GM19467 (cell line): Measurements from ENCODE around the gene KPNA3.
"Not testable (repeated sequence)": the region's sequence is repeated elsewhere in the genome, so short reads cannot be mapped to it uniquely, and the experiment has no call there.

Experiments
- ATAC-seq: cut with Tn5 transposase; IDR thresholded peaks from one replicate; pipeline ENCODE4 v1.9.1; 2021; ENCODE audit warnings: mild to moderate bottlenecking, moderate library complexity; ENCODE audit not compliant: unreplicated experiment

KPNA3 gene, protein sequence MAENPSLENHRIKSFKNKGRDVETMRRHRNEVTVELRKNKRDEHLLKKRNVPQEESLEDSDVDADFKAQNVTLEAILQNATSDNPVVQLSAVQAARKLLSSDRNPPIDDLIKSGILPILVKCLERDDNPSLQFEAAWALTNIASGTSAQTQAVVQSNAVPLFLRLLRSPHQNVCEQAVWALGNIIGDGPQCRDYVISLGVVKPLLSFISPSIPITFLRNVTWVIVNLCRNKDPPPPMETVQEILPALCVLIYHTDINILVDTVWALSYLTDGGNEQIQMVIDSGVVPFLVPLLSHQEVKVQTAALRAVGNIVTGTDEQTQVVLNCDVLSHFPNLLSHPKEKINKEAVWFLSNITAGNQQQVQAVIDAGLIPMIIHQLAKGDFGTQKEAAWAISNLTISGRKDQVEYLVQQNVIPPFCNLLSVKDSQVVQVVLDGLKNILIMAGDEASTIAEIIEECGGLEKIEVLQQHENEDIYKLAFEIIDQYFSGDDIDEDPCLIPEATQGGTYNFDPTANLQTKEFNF

DNA sequence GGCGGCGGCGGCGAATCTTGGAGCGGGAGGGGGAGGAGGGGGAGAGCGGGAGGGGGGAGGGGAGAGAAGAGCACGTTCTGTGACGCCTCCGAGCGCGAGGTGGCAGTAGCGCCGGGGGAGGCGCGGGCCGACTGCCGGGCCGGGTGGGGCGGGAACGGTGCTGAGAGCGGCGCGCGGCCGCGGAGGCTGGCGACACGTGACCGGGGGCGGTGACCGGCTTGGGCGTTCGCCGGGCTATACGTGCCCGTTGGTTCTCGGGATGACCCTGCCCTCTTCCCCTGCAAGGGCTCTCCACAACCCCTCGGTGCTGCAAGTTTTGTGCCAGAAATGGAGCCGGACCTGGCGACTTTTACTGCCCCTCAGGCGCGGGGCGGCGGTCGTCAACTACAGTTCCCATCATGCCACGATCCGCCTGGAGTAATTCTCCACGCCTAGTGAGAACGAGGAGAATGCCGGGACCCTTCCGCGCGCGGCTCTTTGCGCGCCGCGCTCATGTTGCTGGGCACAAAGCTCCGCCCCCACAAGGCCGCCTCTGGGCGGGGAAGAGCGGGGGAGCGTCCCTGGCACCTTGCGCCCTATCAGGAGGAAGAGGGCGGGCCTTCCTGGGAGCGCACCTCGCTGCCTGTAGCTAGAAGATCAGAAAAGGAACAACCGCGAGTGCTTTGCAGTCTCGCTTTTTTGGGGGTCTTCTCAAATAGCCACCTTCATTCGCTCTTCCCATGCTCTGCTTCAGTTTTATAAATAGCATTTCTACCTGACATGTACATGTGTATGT, at the start of gene KPNA3:
KPNA3 (minus strand) TSS at position 133 of the 775 bp plus-strand sequence. CDS start 176 bp downstream, outside the sequence.
- peak; percentile 91 for ATAC-seq

DNA sequence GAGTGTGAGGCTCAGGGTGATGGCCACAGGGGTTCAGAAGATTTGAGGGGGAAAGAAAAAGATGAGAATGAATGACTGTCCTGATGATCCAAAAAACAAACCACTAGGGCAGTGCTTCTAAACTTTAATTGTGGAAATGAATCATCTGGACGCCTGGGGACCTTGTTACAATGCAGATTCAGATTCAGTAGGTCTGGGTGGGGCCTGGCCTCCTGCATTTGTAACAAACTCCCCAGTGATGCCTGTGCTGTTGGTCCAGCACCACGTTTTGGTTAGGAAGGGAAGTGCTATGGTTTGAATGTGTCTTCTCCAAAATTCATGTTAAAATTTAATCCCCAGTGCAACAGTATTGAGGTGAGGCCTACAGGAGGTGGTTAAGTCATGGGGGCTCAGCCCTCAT, 49.5 kb upstream of the KPNA3 start:
- no peak for ATAC-seq

DNA sequence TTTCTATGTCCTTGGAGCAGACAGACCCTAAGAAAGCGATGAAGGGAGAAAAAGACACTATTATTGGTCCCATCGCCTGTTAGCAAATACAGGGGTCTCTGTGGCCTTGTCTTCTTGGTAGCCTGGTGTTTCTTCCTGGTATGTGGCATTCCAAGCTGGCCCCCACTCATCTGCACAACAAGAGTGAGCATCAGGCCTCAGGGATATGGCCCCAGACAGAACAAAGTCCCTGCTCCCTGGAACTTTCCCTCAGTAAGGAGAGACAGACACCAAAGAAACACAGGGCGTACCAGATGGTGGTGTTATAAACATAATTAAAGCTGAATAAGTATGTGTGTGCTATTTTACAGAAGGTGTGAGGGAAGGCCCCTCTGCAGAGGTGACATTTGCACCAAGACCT, 48.2 kb upstream of the KPNA3 start:
- no peak for ATAC-seq

DNA sequence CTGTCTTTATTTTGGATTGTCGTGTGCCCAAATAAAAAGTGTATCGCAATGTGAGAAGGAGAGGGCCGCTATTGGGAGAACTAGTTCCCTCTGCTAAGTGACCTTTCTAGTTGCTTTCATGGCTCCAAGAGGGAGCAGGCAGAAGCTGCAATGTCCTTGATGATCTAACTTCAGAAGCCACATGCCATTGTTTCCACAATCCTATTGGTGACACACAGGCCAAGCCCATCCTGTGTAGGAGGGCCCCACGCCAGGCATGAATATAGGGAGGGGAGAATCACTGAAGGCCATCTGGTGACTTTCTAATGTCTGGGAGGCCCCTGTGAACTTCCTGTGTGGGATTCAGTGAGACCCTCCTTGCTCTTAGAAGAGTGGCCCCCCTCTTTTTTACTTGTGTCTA, 47.8 kb upstream of the KPNA3 start:
- ATAC-seq = no peak

DNA sequence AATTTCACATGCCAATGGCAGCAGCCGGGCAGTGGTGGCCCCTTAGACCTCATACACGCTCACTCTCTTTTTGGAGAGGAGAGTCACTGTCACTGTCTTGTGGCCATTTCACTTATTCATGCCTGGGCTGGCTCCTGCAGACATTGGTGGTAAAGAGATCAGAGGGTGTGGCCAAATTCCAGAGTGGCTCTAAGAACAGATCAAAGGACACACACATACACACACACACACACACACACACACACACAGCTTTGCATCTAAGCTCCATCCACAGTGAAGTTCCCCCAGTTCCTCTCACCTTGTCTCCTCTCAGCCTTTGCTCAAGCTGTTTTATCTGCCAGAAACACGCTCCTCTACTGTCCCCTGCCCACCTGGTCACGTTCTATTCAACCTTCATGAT, 46.5 kb upstream of the KPNA3 start:
- no peak for ATAC-seq

DNA sequence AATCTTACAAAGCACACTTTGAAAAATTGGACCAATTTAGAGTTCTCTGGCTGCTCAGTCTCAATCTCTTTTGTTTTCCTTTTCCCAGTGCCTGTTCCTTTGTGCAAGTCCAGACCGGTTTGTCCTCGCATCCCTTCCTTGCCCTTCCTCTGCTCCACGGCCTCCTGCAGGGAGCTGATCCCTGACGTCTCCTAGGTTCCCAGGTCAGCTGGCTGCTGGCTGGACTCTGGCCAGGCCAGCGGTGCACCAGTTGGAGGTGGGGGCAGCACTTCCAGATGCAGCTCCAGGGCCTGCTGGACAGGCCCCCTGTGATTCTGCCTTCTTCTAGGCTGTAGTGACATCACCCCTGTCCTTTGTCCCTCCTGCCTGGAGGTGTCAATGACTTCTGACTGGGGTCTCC, 44.0 kb upstream of the KPNA3 start:
- ATAC-seq = no peak

DNA sequence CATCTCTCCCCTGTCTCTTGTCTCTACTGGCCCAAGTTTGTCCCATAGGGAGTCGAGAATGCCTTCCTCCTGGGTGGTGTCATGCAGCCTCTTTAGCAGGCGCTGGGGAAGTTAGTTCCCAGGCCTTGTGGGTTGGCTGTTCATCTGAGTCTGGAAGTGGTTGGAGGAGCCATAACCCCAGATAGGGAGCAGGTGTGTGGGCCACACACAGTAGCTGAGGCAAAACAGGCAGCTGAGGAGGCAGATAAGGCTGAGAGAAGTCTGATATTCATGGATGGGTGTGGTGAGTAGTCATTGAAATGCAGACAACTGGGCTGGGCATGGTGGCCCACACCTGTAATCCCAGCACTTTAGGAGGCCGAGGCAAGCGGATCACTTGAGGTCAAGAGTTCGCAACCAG, 40.9 kb upstream of the KPNA3 start:
- ATAC-seq = no peak

DNA sequence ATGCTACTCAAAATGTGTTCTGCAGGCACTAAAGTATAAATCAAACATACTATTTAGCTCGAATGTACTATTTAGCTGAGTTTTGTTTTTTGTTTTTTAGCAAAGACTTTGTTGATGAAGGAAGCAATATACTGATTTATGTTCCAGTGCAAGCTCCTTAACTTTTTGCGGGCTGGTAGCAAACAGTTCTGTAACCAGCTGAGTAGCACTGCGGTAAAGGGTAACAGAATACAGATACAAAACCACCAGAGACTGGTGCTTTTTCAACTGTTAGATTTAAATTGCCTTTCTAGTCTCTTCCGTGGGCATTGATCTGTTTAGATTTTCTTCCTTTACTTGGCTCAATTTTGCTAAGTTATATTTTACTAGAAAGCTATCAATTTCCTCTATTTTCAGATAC, 39.0 kb upstream of the KPNA3 start:
- ATAC-seq = no peak

DNA sequence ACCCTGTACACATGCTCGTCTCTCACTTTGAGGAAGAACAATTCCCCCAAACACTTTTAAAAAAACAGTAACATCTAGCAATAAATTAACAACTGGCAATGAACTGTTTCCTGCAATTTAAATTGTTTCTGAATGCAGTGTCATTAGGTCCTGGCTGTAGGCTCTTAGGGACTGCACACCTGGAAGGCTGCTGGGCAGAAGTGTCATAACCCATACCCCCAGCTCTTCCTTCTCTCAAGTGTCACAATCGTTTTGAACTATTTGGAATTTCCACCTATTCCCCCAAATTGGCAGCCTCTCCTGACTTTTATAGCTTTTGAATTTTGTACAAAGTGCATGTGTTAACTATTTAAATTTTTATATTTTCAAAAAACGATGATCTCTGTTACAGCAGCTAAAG, 38.2 kb upstream of the KPNA3 start:
- ATAC-seq = no peak

DNA sequence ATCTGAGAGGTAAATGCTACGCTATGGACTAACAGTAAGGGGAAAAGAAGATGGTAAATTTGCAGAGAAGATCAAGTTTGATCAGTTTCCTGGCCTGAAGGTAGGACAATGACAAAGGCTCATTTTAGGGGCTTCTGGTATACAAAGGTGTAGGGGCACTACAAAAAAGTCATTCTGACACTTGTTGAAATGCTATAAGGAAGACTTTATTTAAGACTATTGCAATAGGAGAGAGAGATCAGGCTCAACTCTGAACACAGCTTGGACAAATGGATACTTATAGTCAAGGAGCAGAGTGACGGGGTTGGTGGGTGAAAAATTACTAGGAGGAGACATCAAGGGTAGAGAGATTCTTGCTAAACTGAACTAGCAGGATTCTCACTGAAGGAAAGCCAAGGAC, 37.2 kb upstream of the KPNA3 start:
- no peak for ATAC-seq

DNA sequence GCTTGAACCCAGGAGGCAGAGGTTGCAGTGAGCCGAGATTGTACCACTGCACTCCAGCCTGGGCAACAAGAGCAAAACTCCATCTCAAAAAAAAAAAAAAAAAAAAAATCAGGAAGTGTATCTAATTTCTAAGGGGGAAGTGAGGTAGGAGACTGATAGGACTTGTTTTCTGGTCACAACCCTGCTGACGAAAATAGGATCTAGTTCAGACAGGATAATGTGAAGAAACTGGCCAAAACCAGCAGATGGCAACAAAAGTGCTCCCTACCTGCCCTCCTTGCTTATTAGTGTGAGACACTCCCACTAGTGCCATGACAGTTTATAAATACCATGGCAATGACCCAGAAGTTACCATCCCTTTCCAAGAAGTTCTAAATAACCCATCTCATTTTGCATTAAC, 36.0 kb upstream of the KPNA3 start:
- no peak for ATAC-seq

DNA sequence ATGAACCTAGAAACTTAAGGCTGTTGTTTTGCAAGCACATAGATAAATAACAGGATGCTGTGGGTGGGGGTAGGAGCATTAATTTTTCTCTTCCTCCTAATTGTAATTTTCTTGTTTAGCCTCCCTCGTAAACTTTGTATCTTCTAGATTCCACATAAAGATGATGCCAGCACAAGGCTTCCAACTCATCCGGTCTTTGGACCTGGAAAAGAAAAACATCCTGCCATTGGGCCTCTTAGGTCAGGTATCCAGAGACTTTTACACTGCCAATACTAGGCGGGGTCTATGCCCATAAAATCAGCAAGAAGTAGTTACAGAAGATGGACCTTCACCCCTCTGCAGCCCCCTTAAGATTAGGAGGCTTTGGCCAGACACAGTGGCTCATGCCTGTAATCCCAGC, 35.4 kb upstream of the KPNA3 start:
- no peak for ATAC-seq

DNA sequence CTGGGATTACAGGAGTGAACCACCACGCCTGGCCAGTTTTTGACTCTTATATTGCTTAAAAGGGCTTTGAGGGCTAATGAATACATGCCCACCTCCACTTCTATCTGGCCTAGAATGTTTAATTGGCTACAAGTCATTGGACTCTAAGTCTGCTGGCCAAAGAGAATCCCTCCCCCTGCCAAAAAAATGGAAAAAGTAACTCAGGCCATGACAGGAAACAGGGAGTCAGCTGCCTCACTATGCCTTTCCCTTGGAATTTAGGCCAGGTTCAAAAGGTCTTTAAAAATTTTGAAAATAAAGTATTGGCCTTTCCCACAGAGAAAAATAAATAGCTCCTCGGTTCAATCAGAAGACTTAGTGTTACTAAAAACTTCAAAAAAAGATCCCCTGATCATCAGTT, 34.9 kb upstream of the KPNA3 start:
- ATAC-seq = no peak

DNA sequence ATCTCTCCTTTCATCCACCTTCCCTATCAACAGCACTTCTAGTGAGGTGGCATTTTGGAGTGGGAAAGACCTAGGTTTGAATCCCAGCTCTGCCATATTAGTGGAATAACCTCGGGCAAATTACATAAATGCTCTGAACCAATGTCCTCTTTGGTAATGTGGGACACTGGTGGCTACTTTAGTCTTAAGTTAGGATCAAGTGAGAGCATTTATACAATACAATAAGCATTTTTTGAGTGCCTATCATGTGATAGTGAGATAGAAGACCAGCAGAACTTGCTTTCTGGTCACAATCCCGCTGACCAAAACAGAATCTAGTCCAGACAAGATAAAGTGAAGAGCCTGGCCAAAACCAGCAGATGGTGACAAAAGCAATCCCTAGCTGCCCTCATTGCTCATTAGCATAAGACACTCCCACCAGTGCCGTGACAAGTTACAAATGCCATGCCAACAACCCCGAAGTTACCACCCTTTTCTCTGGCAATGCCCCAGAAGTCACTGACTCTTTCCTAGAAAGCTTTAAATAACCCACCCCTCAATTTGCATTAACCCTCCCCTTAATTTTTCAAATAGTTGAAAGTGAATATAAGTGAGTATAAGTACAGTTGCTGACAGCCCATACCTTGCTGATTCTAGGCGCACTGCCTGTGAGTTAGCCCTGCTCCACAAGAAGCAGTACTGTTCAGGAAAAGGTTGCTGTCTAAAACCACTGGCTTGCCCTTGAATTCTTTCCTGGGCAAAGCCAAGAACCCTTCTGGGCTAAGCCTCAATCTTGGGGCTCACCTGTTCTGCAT, 28.9 kb upstream of the KPNA3 start:
- ATAC-seq = no peak

DNA sequence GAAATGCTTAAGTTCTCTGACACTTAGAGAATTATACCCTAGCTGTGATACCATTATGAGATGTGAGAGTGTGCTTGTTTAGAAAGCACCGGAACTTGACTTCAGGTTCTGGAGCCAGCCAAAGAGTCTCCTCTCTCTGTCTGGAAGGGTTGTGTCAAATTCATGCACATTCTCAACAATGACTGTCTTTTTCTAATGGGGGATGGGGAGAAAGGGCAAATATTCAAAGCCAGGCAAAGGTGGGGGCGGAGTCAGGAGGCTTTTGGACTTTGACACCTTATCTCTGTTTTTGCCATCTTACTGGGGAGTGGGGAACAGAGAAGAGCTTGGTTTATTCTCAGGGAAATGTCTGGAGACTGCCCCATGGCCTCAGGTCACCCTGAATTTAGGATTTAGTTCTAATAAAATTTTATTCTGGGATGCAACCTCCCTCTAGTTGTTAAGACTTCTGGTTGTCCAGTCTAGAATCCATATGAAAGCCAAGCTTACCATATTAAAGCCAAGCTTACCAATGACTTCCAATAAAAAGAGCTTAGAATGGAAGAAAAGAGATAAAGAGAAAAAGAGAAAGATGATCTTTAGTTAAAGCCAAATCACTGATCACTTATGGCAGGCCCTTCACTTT, 28.2 kb upstream of the KPNA3 start:
- no peak for ATAC-seq

DNA sequence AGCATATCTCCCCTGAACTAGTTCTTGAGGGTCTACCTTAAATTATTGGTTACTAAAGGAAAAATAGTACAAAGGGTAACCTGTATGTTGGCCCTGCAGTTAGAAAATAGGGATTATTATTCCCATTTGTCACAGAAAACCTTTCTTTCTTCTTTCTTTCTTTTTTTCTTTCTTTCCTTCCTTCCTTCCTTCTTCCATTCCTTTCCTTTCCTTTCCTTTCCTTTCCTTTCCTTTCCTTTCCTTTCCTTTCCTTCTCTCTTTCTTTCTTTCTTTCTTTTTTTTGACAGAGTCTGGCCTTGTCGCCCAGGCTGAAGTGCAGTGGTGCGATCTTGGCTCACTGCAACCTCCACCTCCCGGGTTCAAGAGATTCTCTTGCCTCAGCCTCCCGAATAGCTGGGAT, 23.6 kb upstream of the KPNA3 start:
- not testable (repeated sequence) for ATAC-seq

DNA sequence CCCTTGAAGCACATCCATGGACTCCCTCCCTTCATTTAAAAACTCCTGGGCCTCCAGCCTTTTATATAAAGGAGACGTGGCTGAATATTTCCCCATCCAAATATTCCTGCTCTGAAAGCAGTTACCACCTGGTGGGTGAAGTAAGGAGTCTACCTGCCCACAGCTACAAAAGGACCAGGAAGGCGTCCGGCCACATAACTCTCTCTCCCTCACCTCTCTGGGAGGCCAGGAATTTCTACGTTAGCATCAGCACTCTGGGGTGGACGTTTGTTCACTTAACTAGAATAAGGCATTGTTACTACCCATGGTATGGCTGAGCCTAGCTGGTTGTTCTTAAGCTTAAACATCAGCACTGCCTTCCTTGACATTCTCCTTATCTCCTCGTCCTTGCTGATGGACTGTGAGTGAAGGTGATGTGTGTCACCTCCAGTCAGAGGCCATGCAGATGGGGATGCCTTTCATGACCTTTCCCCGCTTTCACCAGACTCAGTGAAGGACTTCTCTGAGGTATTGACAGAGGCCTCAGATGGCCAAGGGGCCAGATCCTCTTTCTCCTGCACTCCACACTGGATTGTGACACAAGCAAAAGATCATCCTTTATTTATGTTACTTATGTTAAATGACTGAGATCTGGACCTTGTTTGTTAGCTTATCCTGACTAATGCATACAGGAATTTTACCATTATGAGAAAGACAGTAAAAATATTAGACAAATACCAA, 22.2 kb upstream of the KPNA3 start:
- ATAC-seq = no peak

DNA sequence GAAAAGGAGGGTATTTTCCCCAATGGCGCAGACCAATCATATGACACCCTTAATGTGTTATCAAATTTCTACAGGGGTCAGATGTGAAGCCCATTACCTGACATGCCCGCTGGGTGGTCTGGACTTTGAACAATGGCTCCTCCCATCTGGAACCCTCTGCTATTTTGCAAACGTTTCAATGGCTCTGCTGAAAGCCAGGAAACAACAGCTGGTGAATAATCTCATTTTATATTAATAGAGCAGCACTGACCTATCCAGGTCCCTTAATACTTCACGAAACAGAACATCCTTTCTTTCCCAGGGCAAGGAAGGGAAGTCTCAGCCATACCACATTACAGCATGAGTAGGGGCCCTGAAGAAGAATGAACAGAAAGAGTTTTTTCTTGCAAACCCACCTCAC, 20.3 kb upstream of the KPNA3 start:
- ATAC-seq = no peak

DNA sequence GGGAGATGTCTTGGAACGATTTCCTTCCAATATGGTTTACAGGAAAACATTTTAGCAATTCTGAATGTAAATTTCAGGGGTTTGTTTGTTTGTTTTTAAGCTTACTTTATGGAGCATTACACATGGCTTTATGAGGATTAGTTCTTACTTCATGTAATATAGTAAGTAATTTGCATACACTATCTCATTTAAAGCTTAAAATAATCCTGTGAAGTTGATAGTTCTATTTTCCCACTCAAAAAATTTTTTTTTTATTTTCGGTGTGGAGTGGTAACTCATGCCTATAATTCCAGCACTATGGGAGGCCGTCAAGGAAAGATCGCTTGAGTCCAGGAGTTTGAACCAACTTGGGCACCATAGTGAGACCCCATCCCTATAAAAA, 19.0 kb upstream of the KPNA3 start:
- no peak for ATAC-seq
